HepG2 (cell line): Measurements from ENCODE around the gene RTF1. TPM values are rescaled to one million over a fixed set of nuclear protein-coding genes. Genes with fewer than 3 reads are reported as not detected.

Experiments
- CHD4 ChIP-seq: fragments of 200-600 bp; sonication (generic); IDR thresholded peaks from 2 replicates; pipeline ENCODE4 v1.7.0; 2017; ENCODE audit warnings: mild to moderate bottlenecking, low read length, borderline replicate concordance
- FOXA1 ChIP-seq, 2 experiments: fragments of 450-650 bp in 1 of 2; sonication (generic) in 1 of 2; formaldehyde crosslinking in 1 of 2; IDR thresholded peaks; 2 replicates each; pipeline versions ENCODE4 v1.4.0 to v1.6.1; 2016 to 2020; ENCODE audit warnings: missing genetic modification reagents in 1 of 2
- GABPB1 ChIP-seq: IDR thresholded peaks from 2 replicates; pipeline ENCODE4 v1.6.1; 2016; ENCODE audit warnings: mild to moderate bottlenecking, missing genetic modification reagents, moderate library complexity, missing compliant biosample characterization
- GATA4 ChIP-seq: sonication (generic); IDR thresholded peaks from 2 replicates; pipeline ENCODE4 v1.6.1; 2016; ENCODE audit warnings: antibody characterized with exemption, low read depth, borderline replicate concordance
- GZF1 ChIP-seq: sonication (generic); formaldehyde crosslinking; IDR thresholded peaks from 2 replicates; pipeline ENCODE4 v1.5.1; 2020; ENCODE audit warnings: mild to moderate bottlenecking, missing genetic modification reagents
- HES4 ChIP-seq: sonication (generic); formaldehyde crosslinking; IDR thresholded peaks from 2 replicates; pipeline ENCODE4 v1.9.0; 2021; ENCODE audit warnings: mild to moderate bottlenecking, missing genetic modification reagents, borderline replicate concordance
- HNF4A ChIP-seq: sonication (generic); formaldehyde crosslinking; IDR thresholded peaks from 2 replicates; pipeline ENCODE4 v1.4.0; 2020; ENCODE audit warnings: missing genetic modification reagents
- KDM5B ChIP-seq: sonication (generic); formaldehyde crosslinking; IDR thresholded peaks from 2 replicates; pipeline ENCODE4 v1.4.0; 2020; ENCODE audit warnings: missing genetic modification reagents, mild to moderate bottlenecking, borderline replicate concordance
- NFRKB ChIP-seq: fragments of 450-650 bp; IDR thresholded peaks from 2 replicates; pipeline ENCODE4 v1.6.1; 2017
- PATZ1 ChIP-seq: sonication (generic); formaldehyde crosslinking; IDR thresholded peaks from 2 replicates; pipeline ENCODE4 v1.4.0; 2020; ENCODE audit warnings: missing genetic modification reagents
- REL ChIP-seq: sonication (generic); formaldehyde crosslinking; conservative IDR thresholded peaks from 2 replicates; pipeline ENCODE4 v1.8.0; 2022; ENCODE audit warnings: mild to moderate bottlenecking, missing genetic modification reagents, moderate library complexity
- RFX1 ChIP-seq: fragments of 450-650 bp; IDR thresholded peaks from 2 replicates; pipeline ENCODE4 v1.6.1; 2017
- SNAPC2 ChIP-seq: sonication (generic); formaldehyde crosslinking; IDR thresholded peaks from 2 replicates; pipeline ENCODE4 v1.8.1; 2022; ENCODE audit warnings: mild to moderate bottlenecking, missing genetic modification reagents
- SRSF1 ChIP-seq: fragments of 200-400 bp; formaldehyde crosslinking; optimal IDR thresholded peaks from 2 replicates; pipeline ENCODE3; 2017; ENCODE audit warnings: mild to moderate bottlenecking, low read depth, low read length, moderate library complexity
- ZBTB46 ChIP-seq: sonication (generic); formaldehyde crosslinking; IDR thresholded peaks from 2 replicates; pipeline ENCODE4 v1.4.0; 2020; ENCODE audit warnings: mild to moderate bottlenecking, missing genetic modification reagents, borderline replicate concordance
- ZFP37 ChIP-seq: sonication (generic); formaldehyde crosslinking; IDR thresholded peaks from 2 replicates; pipeline ENCODE4 v1.4.0; 2020; ENCODE audit warnings: missing genetic modification reagents, borderline replicate concordance
- ZNF33B ChIP-seq: sonication (generic); formaldehyde crosslinking; IDR thresholded peaks from 2 replicates; pipeline ENCODE4 v1.5.1; 2020; ENCODE audit warnings: mild to moderate bottlenecking, missing genetic modification reagents
- ZNF430 ChIP-seq: sonication (generic); formaldehyde crosslinking; IDR thresholded peaks from 2 replicates; pipeline ENCODE4 v1.9.0; 2021; ENCODE audit warnings: mild to moderate bottlenecking, missing genetic modification reagents
- ZNF549 ChIP-seq: sonication (generic); formaldehyde crosslinking; IDR thresholded peaks from 2 replicates; pipeline ENCODE4 v1.5.0; 2020; ENCODE audit warnings: missing genetic modification reagents
- ZNF562 ChIP-seq: sonication (generic); formaldehyde crosslinking; IDR thresholded peaks from 2 replicates; pipeline ENCODE4 v1.8.0; 2022; ENCODE audit warnings: missing genetic modification reagents, borderline replicate concordance
- ZNF609 ChIP-seq: sonication (generic); formaldehyde crosslinking; IDR thresholded peaks from 2 replicates; pipeline ENCODE4 v1.4.0; 2020; ENCODE audit warnings: mild to moderate bottlenecking, missing genetic modification reagents, borderline replicate concordance
- polyA plus RNA-seq, 8 experiments: library from polyadenylated mRNA; depleted of rRNA in 3 of 8; stranded (reverse) in 7 of 8; unstranded in 1 of 8; fragments of >200 nt; fragmentation: Illumina TruSeq in 4 of 8; extraction: Trizol in 4 of 8; gene quantifications; 2 replicates each; pipeline versions ENCODE4 v1.2.1 to v1.2.3, GENCODE V29; 2011 to 2016; ENCODE audit warnings: low read depth in 4 of 8, missing spikeins in 1 of 8, mixed read lengths in 1 of 8; ENCODE audit not compliant: insufficient read depth in 1 of 8
- total RNA-seq, 5 experiments: library from RNA; depleted of rRNA; stranded (reverse); fragments of >200 nt; fragmentation: Illumina TruSeq; extraction: Trizol; gene quantifications; 2 replicates each; pipeline ENCODE4 v1.2.3, GENCODE V29; 2016; ENCODE audit warnings: low read depth in 1 of 5

RTF1 gene
- total and polyA plus RNA-seq, 2 of the 13 experiments (the other 11 are each of a cell fraction or from before 2014, with no cell fraction given): 13.9 to 17.9 TPM

- TF ChIP-seq PATZ1: peak; percentile 68
- TF ChIP-seq KDM5B (CRISPR knock-in tag): peak; percentile 24; the same call in 1 of the 2 replicates
- TF ChIP-seq REL: no peak
- peak; percentile 62; the same call in 1 of the 2 replicates for TF ChIP-seq ZNF430 (CRISPR knock-in tag)
- peak; percentile 45; the same call in 1 of the 2 replicates for TF ChIP-seq GATA4
- TF ChIP-seq HNF4A (CRISPR knock-in tag): peak; percentile 80
- TF ChIP-seq SRSF1: no peak
- TF ChIP-seq GABPB1 (CRISPR knock-in tag): peak; percentile 62; the same call in 1 of the 2 replicates
- TF ChIP-seq CHD4: no peak
- TF ChIP-seq HES4 (CRISPR knock-in tag): no peak
- no peak for TF ChIP-seq FOXA1 (IDR thresholded peaks at IDR 0.05)
- TF ChIP-seq FOXA1 (CRISPR knock-in tag; IDR thresholded peaks at IDR 0.05): no peak
- TF ChIP-seq ZFP37: 0 out of 2 replicates have a peak, but pooled peaks have one; percentile 16
- 0 out of 2 replicates have a peak, but pooled peaks have one; percentile 43 for TF ChIP-seq ZNF33B
- TF ChIP-seq ZNF609 (CRISPR knock-in tag): peak; percentile 65; the same call in 1 of the 2 replicates
- no peak for TF ChIP-seq NFRKB
- TF ChIP-seq RFX1: no peak
- no peak for TF ChIP-seq ZNF562 (CRISPR knock-in tag)
- TF ChIP-seq ZNF549 (CRISPR knock-in tag): no peak
- TF ChIP-seq SNAPC2 (CRISPR knock-in tag): 0 out of 2 replicates have a peak, but pooled peaks have one; percentile 48
- TF ChIP-seq ZBTB46 (CRISPR knock-in tag): peak; percentile 99
- TF ChIP-seq GZF1 (CRISPR knock-in tag): peak; percentile 73; the same call in 1 of the 2 replicates
These were observed 76.5 kb downstream of the RTF1 start, which contains the start of gene ITPKA (continued) for GRCh38 chr15:41493205-41493901.
